Measurements from ENCODE around the gene KANK4.

KANK4 gene

GRCh38 chr1:62187548-62187947 is 131.7 kb downstream of the KANK4 start:
- H3K4me3 ChIP-seq (replicated peaks in 1 of 2; ENCODE audit: low read depth in 2 of 2, low read length in 2 of 2) = no peak overlapping the region
- DNase-seq (ENCODE audit: low read depth in 2 of 2) = no peak
- no peak for TF ChIP-seq CTCF (IDR thresholded peaks at IDR 0.05; ENCODE audit: low read depth, low read length)

All from cardiac fibroblast (primary cell).